Transverse colon (tissue), 3 donors: ENCODE data around the gene OTUB2.

ENCODE experiments used
- POLR2A ChIP-seq: fragments of 450-650 bp; IDR thresholded peaks from one replicate; pipeline ENCODE4 v1.6.1; 2016; ENCODE audit warnings: antibody characterized with exemption, mild to moderate bottlenecking, moderate library complexity
- TF ChIP-seq, protein P1 (sequence below), 5 experiments: fragments of 200-600 bp in 3 of 5; fragments of 450-650 bp in 2 of 5; sonication (generic) in 3 of 5; IDR thresholded peaks; 1 replicate in 2 of 5; 2 replicates in 3 of 5; pipeline ENCODE4 v1.5.1; 2016 to 2017; ENCODE audit warnings: antibody characterized with exemption in 5 of 5, inconsistent platforms in 3 of 5, mild to moderate bottlenecking in 2 of 5, moderate library complexity in 1 of 5

DNA sequence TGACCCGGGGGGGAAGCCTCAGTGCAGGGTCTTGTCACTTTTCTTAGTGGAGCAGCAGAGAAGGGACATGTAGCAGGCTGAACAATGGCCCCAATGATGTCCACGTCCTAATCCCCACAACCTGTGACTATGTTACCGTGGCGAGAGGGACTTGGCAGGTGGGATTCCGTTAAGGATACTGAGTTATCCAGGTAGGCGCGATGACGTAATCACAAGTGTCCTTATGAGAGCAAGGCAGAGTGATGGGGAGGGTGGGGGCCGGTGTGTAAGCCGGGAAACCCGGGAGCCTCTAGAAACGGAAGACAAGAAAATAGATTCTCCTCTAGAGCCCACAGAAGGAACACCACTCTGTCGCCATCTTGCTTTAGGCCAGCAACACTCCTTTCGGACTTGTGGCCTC is 4.4 kb downstream of the OTUB2 start:
- TF ChIP-seq, protein P1, sequence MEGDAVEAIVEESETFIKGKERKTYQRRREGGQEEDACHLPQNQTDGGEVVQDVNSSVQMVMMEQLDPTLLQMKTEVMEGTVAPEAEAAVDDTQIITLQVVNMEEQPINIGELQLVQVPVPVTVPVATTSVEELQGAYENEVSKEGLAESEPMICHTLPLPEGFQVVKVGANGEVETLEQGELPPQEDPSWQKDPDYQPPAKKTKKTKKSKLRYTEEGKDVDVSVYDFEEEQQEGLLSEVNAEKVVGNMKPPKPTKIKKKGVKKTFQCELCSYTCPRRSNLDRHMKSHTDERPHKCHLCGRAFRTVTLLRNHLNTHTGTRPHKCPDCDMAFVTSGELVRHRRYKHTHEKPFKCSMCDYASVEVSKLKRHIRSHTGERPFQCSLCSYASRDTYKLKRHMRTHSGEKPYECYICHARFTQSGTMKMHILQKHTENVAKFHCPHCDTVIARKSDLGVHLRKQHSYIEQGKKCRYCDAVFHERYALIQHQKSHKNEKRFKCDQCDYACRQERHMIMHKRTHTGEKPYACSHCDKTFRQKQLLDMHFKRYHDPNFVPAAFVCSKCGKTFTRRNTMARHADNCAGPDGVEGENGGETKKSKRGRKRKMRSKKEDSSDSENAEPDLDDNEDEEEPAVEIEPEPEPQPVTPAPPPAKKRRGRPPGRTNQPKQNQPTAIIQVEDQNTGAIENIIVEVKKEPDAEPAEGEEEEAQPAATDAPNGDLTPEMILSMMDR (IDR thresholded peaks at IDR 0.05) = no peak
- no peak for TF ChIP-seq POLR2A
